DMS153 treated with DMSO at 0.1 percent for 48 hours (cell line): ENCODE measurements around the gene ANKLE2.
"Not testable (repeated sequence)": the region's sequence is repeated elsewhere in the genome, so short reads cannot be mapped to it uniquely, and the experiment has no call there.

ENCODE experiments used
- DNase-seq: peaks from one replicate; lab custom pipeline; 2025; ENCODE audit not compliant: unreplicated experiment; lab: John Stamatoyannopoulos, UW

The ANKLE2 gene

DNA sequence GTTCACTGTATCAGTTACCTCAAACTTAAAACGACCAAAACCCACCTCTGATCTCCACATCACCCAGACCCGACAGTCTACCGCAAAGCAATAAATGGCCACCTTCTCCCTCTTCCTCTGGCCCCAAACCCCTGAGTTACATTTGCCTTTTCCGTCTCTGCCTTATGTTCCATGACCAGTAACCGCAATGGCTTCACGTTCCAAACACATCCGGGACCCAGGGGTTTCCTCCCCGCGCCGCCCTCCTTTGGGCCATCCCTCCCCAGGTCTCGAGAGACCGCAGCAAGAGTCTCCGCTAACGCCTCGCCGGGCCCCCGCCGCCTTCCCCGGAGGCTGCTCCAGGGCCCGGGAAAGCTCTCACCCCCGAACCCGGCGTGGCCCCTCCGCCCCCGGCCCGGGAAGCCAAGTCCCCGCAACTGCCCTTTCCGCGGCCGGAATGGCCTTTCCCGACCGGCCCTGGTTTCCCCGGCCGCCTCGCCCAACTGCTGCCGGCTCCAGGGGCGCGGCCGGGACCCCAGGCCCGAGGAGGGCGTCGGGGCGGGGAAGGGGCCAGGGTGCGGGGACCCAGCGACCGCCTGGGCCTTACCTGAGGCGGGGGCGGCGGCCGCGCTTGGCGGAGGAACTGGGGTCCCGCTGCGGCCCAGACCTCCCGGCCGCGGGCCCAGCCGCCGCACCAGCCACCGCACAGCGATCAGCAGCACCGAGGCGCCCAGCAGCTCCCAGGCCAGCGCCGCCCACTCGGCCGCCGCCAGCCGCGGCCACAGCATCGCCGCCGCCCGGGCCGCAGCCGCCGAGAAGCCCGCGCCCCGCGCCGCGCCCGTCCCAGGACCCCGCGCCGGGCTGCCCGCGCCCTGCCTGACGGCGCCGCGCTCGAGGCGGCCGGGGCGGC lies at the start of gene ANKLE2:
Gene ANKLE2, minus strand, starts transcription at position 801 of the 889 bp plus-strand sequence. Its CDS starts 34 bp downstream, at position 767.
- no peak for DNase-seq

DNA sequence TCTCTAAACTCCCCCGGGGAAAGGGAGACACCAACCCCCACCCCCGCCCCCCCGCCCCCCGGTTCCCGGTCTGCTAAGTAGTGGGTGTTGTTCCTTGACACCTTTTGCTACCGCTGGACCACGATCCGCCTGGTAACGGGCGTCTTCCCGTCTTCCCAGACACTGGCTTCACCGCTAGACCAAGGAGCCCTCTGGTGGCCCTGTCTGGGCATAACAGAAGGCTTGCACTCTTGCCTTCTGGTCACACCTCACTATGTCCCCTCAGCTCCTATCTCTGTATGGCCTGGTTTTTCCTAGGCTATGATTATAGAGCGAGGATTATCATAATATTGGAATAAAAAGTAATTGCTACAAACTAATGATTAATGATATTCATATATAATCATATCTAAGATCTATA lies 47.8 kb upstream of the ANKLE2 start:
- DNase-seq: not testable (repeated sequence)

DNA sequence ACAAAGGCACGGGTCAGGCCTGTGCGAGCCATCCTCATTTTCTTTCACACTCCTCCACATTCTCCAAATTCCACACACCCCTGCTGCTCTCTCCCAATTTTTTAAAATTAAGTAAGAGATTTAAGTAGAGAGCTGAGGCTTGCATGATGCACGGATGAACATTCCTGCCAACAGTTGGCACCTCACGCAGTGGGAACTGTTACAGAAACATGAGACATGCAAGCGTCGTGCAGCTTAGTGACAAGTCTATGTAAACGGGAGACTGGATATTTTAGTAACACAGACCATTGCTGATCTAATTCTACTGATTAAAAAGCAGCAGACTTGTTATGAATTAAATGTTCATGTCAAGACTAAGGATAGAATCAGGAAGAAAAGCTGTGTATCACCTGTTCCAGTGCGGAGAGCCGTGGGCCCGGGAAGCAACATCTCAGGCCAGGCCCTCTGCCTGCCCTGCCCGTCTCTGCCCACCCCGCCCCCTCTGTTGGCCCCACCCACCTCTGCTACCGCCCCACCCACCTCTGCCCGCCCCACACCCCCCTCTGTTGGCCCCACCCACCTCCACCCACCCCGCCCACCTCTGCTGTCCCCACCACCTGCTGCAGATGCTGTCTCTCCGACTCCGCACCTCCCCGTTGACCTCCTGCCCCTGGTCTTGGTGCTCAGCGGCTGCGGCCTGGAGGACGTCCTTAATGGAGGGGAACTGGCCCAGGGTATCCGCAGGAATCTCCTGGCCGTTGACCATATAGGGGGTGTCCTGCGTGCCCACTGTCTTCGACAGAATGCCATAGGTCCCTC lies 45.9 kb upstream of the ANKLE2 start:
- no peak for DNase-seq

DNA sequence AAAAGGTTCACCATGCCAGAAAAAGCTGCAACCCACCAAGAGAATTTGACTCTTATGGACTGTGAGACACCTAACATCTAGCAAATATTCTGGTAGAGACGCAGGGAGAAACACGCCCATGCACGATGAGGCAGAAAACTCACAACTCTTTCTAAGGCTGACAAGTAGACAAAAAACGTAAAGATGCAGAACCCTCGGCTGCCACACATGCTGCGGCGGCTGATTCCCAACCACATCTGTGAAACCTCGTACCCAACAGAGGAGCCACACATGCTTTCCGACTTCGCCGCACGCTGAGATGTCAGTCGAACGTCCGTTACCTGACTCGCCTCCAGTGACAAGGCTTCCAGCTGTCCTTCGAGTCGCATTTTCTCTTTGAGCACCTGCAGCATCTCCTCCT lies 45.2 kb upstream of the ANKLE2 start:
- DNase-seq: no peak

DNA sequence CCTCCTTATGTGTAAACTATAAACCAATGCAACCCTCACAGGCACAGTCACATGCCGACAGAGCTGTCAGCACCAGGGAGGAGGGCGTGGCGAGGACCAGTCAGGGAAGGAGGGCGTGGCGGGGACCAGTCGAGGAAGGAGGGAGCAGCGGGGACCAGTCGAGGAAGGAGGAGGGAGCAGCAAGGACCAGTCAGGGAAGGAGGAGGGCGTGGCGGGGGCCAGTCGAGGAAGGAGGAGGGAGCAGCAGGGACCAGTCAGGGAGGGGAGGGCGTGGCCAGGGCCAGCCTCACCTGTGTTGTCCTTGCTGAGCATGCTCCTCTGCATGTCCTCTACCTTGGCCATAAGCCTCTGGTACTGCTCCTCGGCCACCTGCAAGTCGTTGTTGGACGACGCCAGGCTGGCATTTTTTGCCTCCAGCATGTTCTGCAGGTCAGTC lies 42.8 kb upstream of the ANKLE2 start:
- DNase-seq: no peak

DNA sequence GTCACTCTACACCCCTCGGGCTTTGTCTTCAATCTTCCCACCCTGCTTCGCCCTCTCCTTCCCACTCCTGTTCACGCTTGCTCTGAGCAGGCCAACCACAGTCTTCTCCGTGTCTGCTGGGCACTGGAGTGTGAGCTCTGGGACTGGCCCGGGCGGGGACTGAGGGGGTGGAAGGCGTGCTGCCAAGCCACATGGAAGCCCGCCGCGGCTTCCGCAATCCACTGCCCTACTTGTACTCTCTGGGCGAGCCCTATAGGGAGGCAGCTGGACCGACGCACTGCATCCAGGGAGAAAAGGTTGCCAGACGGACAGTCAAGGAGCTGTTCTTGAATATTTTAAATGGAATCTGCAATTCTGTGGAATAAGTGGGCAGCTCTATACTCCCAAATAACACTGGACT lies 42.3 kb upstream of the ANKLE2 start:
- DNase-seq: no peak

DNA sequence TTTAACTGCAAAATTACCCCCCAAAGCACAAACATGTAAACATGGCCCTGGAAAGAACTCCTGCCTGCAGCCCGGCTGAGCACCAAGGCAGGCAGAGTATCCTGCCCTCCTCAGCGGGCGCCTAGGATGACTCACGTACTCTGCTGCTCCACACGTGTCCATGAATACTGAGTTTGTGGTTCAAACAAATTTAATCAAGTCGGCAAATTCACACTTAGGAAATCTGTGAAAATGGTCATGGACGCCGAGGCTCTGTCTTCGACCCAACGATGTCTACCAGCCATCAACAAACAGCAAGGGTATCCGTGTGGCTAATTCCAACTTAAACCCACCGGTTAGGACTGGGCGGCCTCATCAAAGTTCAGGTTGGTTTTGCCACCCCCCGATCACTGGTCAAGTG lies 41.5 kb upstream of the ANKLE2 start:
- DNase-seq: no peak

DNA sequence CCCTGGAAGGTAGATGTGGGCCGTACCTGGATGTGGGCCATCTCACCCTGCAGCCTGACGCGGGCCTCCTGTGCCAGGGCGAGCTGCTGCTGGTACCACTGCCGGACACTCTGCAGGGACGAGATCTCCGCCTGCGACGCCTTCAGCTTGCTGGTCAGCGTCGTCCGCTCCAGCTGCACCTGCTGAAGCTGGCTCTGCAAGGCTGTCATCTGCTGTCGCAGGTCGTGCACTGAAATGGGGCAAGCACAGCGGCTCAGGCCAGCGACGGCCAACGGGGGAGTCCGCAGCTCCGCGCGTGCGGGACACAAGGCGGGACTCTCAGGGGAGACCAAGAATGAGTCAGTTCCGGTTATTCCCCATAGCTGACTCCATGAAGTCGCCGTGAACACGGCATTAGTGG lies 40.1 kb upstream of the ANKLE2 start:
- no peak for DNase-seq

DNA sequence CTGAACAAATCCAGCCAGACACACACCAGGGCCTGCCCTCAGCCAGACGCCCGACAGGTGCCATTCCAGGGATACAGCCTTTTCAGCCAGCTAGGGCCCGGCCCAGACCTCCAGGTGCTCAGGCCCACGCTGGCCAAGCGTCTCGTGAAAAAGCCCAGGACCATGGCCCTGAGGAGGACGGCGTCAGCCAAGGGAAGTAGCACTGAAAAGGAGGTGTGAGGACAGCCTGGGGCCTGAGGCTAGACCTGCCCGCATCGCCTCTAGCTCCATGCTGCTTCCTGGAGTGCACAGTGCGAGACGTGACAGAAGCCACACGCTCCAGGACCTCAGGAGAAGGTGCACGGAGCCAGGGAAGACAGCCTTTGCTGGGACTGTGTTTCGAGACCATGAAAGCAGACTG lies 37.2 kb upstream of the ANKLE2 start:
- DNase-seq: no peak

DNA sequence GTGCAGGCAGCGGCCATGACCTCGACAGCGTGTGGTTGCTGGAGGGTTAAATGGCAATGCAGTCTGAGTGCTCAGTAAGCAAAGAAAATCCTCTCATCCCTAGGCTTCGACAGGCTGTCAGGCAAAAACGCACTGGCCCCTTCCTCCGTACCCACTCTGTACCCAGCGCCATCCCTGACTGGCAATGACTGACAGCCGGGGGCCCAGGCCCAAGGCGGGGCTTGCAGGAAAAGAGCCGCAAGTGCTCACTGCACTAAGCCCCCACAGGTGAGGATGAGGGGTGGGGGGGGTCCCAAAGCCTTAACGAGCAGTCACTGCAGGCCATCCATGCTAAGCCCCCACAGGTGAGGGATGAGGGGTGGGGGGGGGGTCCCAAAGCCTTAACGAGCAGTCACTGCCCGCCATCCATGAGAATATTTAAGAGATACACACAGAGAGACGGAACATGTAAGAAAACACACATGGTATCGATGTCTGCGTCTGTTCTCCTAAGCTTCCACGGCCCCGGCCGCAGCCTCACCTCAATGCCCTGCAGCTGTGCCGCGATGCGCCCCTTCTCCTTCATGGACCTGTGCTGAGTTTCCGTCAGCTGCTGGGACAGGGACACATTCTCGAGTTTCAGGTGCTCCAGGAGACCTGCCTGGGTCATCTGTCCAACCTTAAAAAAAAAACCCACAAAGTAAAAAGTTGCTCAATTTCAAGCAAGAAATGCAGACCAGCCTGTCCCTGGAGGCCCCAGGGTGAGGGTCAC lies 36.4 kb upstream of the ANKLE2 start:
- DNase-seq: no peak

DNA sequence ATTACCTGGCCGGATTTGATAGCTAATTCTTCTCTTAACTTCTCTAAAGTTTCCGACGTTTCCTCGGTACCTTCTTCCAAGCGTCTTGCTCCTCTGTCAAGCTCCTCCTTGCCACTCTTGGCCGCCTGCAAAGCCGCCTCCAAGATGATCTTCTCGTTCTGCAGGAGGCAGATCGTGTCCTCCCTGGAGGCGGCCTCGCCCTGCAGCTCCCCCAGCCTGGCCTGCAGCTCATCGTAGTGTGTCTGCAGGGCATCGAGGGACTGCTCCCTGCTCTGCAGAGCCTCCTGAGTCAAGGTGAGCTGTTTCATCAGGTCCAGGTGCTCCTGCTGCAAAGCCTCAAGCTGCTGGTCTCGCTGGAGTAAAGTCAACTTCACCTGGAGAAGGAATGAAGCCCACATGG lies 34.2 kb upstream of the ANKLE2 start:
- no peak for DNase-seq

DNA sequence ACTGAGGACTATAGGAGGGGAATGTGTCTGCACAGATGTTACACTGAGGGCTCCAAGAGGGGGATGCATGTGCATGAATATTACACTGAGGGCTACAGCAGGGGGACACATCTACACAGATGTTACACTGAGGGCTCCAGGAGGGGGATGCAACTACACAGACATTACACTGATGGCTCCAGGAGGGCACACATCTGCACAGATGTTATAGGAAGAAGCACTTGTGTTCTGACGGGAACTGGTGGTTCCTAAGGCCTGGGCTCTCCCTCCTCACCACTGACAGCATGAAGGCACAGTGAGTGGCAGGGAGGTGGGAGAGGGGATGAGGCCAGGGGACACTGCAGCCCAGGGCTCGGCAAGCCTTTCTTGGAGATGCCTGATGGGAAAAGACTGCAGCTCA lies 30.3 kb upstream of the ANKLE2 start:
- DNase-seq: not testable (repeated sequence)

DNA sequence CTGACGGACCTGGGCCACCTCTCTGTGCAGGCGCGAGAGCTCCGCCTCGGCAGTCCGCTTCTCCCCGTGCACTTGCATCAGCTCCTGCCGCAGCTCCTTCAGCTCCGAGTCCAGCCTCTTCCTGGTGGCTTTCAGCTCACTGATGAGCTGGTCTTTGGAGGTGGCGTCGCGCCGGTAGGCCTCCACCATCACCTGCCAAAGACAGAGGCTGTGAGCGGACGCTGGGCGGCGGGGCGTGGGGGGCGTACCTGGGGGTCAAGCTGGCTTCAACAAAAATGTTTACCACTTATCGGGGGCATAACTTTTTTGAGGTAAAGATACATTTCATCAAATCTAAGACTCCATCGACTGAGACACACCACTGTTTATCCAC lies 27.5 kb upstream of the ANKLE2 start:
- no peak for DNase-seq

DNA sequence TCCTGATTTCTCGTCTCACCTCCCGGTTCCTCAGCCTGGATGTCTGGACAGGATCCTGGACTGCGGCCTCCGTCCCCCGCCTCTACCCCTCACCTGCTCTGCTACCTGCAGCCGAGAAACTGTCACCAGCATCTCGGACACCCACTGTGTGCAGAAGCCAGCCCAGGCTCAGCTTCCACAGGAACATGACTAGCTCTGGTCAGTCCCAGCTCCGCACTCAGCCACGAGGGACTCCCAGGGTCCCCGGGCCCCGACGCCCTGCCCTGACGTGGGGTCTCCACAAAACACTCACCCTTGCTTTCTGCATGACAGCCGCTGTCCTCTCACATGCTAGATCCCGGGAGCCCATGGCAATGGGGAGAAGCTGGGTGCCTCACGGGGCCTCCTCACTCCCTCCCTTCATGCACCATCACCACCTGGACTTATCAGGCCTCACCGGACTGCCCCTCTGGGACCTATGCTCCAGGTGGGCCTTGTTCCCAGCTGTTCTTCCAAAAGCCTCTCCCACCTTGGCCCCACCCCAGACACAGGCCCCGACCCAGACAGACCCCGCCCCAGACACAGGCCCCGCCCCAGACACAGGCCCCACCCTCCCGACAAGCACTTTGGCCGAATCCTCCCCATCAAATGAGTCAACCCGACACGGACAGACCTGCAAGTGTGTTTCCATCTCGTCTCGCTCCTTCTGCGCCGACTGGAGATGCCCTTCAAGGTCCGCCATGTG lies 26.9 kb upstream of the ANKLE2 start:
- DNase-seq: no peak

DNA sequence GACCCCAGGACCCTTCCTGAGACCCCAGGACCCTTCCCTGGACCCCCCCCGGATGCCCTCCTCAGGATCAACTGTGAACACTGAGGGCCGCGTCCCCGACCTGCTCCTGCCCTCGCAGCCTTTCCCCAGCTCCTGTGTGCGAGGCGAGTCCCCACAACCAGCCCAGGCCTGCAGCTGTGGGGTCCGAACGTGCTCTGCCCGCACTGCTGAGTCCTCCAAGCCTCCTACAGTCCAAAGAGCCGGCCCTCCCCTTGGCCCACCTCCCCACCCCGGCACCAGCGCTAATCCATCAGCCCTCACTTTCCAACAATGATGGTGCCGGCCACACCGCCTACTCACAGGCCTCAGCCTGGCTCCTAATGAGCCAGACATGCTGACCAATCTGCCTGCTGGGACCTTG lies 26.2 kb upstream of the ANKLE2 start:
- no peak for DNase-seq

DNA sequence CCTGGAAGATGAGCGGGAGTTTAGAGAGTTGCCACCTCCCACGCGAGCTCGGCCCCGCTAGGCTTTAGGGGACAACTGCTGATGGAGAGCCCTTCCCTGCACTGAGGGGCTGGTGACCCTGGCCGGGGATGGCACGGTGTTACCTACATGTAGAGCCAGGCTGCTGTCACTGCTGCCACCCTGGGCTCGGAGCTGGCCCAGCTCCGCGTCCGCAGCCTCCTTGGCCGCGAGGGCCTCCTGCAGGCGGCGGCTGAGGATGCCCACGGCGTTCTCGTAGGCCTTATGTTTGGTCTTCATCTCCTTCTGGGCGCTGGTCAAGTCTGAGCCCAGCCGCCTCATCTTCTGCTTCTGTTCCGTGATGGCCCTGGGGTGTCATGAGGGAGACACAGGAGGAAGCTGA lies 24.6 kb upstream of the ANKLE2 start:
- DNase-seq: no peak

DNA sequence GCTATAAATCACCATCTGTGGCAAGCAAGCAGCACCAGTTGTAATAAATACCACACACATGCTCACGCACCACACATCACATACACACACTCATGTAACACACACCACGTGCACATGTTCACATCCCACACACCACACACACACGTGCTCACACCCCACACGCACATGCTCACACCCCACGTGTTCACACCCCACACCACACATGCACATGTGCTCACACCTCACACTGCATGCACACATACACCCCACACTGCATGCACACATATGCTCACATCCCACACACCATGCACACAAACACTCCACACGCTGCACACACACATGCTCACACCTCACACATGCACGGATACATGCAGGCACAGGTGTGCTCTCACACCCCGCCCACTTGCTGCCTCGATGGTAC lies 22.9 kb upstream of the ANKLE2 start:
- DNase-seq: no peak

DNA sequence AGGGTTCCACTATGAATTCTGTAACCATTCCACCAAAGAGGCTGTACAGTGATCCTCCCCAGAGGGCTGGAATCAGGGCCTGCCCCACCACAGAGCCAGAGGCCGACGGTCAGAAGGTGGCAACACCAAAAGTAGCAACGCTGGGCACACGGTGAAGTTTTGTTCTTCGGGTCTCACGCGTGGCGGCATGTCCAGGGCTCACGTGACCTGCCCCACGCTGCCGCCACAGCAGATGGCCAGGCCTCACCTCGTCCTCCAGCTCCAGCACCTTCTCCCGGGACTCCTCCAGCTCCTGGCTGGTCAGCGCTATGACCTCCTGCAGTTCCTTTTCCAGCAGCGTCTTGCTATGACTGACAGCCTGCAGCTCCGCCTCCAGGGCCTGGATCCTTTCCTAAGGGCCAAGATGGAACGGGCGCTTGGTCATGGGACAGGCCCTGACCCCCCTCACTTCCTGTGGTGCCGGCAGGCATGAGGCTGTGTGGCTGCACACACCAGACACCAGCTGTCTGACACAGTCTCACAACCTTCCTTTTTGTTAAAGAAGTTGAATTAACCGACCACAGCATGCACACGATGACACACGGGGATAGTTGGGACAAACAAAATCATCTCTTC lies 22.4 kb upstream of the ANKLE2 start:
- DNase-seq: no peak

DNA sequence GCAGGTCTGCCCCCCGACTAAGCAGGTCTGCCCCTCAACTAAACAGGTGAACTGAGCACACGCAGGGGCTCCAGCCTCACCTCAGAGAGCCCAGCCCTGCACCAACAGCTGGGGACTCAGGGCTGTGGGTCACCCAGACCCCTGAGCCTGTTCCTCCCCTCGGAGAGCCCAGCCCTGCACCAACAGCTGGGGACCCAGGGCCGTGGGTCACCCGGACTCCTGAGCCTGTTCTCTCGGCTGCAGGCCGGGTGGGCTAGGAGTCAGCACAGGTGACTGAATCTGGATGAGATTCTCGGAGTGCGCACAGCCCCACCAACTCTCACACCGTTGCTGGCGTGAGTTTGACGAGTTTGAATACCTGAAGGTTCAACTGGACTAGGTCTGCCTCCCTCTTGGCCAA lies 20.3 kb upstream of the ANKLE2 start:
- no peak for DNase-seq

DNA sequence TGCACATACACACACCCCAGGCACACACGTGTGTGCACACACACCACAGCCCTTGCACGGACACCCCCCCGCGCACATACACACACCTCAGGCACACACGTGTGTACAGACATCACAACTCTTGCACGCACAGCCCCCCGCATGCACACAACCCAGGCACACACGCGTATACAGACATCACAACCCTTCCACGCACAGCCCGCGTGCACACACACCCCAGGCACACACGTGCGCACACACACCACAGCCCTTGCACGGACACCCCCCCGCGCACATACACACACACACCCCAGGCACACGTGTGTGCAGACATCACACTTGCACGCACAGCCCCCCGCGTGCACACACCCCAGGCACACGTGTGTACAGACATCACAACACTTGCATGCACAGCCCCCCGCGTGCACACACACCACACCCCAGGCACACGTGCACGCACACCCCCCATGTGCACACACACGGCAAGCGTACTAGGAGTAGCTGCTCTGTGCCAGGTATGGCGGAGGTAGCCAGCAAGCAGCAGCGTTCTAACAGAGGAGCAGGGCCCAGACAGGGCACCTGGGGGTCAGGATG lies 18.2 kb upstream of the ANKLE2 start:
- DNase-seq: no peak
